Measurements from ENCODE around the gene INS.

- TF ChIP-seq POLR2A (IDR thresholded peaks at IDR 0.05; ENCODE audit: low read length) (no peak), CTCF (IDR thresholded peaks at IDR 0.05) (no peak), CBX8 (IDR thresholded peaks at IDR 0.05) (no peak), HDAC2 (IDR thresholded peaks at IDR 0.05) (no peak), KDM5A (IDR thresholded peaks at IDR 0.05) (no peak), NPAS2 (CRISPR knock-in tag; IDR thresholded peaks at IDR 0.05; ENCODE audit: borderline replicate concordance) (no peak), JUN (IDR thresholded peaks at IDR 0.05) (no peak), POLR2AphosphoS2 (conservative IDR thresholded peaks at IDR 0.05; ENCODE audit: low read length) (no peak), REST (IDR thresholded peaks at IDR 0.05) (no peak)
- TF ChIP-seq, protein P1, sequence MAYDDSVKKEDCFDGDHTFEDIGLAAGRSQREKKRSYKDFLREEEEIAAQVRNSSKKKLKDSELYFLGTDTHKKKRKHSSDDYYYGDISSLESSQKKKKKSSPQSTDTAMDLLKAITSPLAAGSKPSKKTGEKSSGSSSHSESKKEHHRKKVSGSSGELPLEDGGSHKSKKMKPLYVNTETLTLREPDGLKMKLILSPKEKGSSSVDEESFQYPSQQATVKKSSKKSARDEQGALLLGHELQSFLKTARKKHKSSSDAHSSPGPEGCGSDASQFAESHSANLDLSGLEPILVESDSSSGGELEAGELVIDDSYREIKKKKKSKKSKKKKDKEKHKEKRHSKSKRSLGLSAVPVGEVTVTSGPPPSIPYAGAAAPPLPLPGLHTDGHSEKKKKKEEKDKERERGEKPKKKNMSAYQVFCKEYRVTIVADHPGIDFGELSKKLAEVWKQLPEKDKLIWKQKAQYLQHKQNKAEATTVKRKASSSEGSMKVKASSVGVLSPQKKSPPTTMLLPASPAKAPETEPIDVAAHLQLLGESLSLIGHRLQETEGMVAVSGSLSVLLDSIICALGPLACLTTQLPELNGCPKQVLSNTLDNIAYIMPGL (CRISPR knock-in tag; IDR thresholded peaks at IDR 0.05; ENCODE audit: borderline replicate concordance): no peak
Observed at GRCh38 chr11:2191883-2192282, 30.9 kb upstream of the INS start.

Data from A549 (cell line).